GM23338 (cell line): ENCODE results near the gene APOA1.

Experiments used
- CREB1 ChIP-seq: fragments of 250-450 bp; sonication (Bioruptor Pico); IDR thresholded peaks from 2 replicates; pipeline ENCODE4 v1.5.0; 2020; ENCODE audit warnings: low read depth, mild to moderate bottlenecking, moderate library complexity
- EZH2 ChIP-seq: fragments of 200-600 bp; sonication (generic); IDR thresholded peaks from one replicate; pipeline ENCODE4 v1.8.0; 2017; ENCODE audit warnings: antibody characterized with exemption, mild to moderate bottlenecking, low read depth; ENCODE audit not compliant: unreplicated experiment
- EZH2phosphoT487 ChIP-seq: fragments of 200-600 bp; sonication (generic); IDR thresholded peaks from one replicate; pipeline ENCODE4 v1.8.1; 2018; ENCODE audit warnings: antibody characterized with exemption; ENCODE audit not compliant: unreplicated experiment
- POLR2AphosphoS5 ChIP-seq: IDR thresholded peaks from 2 replicates; pipeline ENCODE4 v1.6.1; 2016; ENCODE audit warnings: antibody characterized with exemption, low read depth
- ZNF114 ChIP-seq: fragments of 250-450 bp; sonication (Bioruptor Pico); IDR thresholded peaks from 2 replicates; pipeline ENCODE4 v1.5.0; 2020; ENCODE audit warnings: mild to moderate bottlenecking, moderate library complexity
- ZNF331 ChIP-seq: fragments of 250-450 bp; sonication (Bioruptor Pico); IDR thresholded peaks from 2 replicates; pipeline ENCODE4 v1.5.0; 2020; ENCODE audit warnings: low read depth, mild to moderate bottlenecking, moderate library complexity
- TF ChIP-seq, protein P1 (sequence below): IDR thresholded peaks from one replicate; pipeline ENCODE4 v1.6.1; 2018; ENCODE audit warnings: antibody characterized with exemption; ENCODE audit not compliant: unreplicated experiment
- TF ChIP-seq, protein P2 (sequence below), 2 experiments: fragments of 200-600 bp in 1 of 2; sonication (generic) in 1 of 2; conservative IDR thresholded peaks; 2 replicates each; pipeline versions ENCODE4 v1.5.1 to v1.6.1; 2016 to 2017; ENCODE audit warnings: antibody characterized with exemption in 2 of 2, low read depth in 2 of 2, mild to moderate bottlenecking in 2 of 2, moderate library complexity in 1 of 2

DNA sequence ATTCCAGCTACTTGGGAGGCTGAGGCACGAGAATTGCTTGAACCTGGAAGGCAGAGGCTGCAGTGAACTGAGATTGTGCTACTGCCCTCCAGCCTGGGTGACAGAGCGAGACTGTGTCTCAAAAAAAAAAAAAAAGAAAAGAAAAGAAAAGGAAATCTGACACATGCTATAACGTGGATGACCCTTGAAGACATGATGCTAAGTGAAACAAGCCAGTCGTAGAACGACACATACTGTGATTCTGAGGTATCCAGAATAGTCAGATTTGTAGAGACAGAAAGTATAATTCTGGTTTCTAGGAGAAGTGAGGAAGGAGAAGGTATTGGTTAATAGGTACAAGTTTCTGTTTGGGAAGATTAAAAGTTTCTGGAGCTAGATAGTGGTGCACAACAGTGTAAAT is 39.1 kb downstream of the APOA1 start:
- TF ChIP-seq, protein P1, sequence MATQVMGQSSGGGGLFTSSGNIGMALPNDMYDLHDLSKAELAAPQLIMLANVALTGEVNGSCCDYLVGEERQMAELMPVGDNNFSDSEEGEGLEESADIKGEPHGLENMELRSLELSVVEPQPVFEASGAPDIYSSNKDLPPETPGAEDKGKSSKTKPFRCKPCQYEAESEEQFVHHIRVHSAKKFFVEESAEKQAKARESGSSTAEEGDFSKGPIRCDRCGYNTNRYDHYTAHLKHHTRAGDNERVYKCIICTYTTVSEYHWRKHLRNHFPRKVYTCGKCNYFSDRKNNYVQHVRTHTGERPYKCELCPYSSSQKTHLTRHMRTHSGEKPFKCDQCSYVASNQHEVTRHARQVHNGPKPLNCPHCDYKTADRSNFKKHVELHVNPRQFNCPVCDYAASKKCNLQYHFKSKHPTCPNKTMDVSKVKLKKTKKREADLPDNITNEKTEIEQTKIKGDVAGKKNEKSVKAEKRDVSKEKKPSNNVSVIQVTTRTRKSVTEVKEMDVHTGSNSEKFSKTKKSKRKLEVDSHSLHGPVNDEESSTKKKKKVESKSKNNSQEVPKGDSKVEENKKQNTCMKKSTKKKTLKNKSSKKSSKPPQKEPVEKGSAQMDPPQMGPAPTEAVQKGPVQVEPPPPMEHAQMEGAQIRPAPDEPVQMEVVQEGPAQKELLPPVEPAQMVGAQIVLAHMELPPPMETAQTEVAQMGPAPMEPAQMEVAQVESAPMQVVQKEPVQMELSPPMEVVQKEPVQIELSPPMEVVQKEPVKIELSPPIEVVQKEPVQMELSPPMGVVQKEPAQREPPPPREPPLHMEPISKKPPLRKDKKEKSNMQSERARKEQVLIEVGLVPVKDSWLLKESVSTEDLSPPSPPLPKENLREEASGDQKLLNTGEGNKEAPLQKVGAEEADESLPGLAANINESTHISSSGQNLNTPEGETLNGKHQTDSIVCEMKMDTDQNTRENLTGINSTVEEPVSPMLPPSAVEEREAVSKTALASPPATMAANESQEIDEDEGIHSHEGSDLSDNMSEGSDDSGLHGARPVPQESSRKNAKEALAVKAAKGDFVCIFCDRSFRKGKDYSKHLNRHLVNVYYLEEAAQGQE: no peak
- TF ChIP-seq, protein P2, sequence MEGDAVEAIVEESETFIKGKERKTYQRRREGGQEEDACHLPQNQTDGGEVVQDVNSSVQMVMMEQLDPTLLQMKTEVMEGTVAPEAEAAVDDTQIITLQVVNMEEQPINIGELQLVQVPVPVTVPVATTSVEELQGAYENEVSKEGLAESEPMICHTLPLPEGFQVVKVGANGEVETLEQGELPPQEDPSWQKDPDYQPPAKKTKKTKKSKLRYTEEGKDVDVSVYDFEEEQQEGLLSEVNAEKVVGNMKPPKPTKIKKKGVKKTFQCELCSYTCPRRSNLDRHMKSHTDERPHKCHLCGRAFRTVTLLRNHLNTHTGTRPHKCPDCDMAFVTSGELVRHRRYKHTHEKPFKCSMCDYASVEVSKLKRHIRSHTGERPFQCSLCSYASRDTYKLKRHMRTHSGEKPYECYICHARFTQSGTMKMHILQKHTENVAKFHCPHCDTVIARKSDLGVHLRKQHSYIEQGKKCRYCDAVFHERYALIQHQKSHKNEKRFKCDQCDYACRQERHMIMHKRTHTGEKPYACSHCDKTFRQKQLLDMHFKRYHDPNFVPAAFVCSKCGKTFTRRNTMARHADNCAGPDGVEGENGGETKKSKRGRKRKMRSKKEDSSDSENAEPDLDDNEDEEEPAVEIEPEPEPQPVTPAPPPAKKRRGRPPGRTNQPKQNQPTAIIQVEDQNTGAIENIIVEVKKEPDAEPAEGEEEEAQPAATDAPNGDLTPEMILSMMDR (conservative IDR thresholded peaks at IDR 0.05; ENCODE audit: low read depth in 2 of 2): no peak
- no peak for TF ChIP-seq POLR2AphosphoS5
- TF ChIP-seq EZH2: no peak
- no peak for TF ChIP-seq CREB1 (CRISPR knock-in tag)
- TF ChIP-seq ZNF331 (CRISPR knock-in tag): no peak
- no peak for TF ChIP-seq EZH2phosphoT487
- TF ChIP-seq ZNF114: no peak
